Type B pancreatic cell (in vitro differentiated cells): ENCODE measurements around the gene CFAP92. TPM values are rescaled to one million over a fixed set of nuclear protein-coding genes. Genes with fewer than 3 reads are reported as not detected.

ENCODE experiments used
- DNase-seq: peaks from one replicate; pipeline ENCODE4 v3.0.0; 2021; ENCODE audit warnings: mixed read lengths; ENCODE audit not compliant: unreplicated experiment; ENCODE audit errors: extremely low spot score
- H3K27ac Mint-ChIP-seq: 2 replicates; pipeline ENCODE4 v1.8.0; 2021; ENCODE audit warnings: mild to moderate bottlenecking, mixed read lengths
- H3K27me3 Mint-ChIP-seq: 2 replicates; pipeline ENCODE4 v1.8.0; 2021; ENCODE audit warnings: mixed read lengths
- H3K36me3 Mint-ChIP-seq: 2 replicates; pipeline ENCODE4 v1.8.0; 2021; ENCODE audit warnings: mixed read lengths
- H3K4me1 Mint-ChIP-seq: one replicate; pipeline ENCODE4 v1.8.0; 2021; ENCODE audit warnings: mixed read lengths; ENCODE audit not compliant: unreplicated experiment
- H3K4me3 Mint-ChIP-seq: 2 replicates; pipeline ENCODE4 v1.8.0; 2021; ENCODE audit warnings: mild to moderate bottlenecking, mixed read lengths
- H3K9me3 Mint-ChIP-seq: 2 replicates; pipeline ENCODE4 v1.8.0; 2021; ENCODE audit warnings: mixed read lengths
- total RNA-seq: library from RNA; stranded (reverse); gene quantifications from 2 replicates; pipeline ENCODE4 v1.2.1, GENCODE V29; 2021; ENCODE audit warnings: low replicate concordance
- TF ChIP-seq, protein P1 (sequence below): fragments of 200-600 bp; sonication (generic); conservative IDR thresholded peaks from 2 replicates; pipeline ENCODE4 v1.5.0; 2021; ENCODE audit warnings: antibody characterized with exemption, mild to moderate bottlenecking

CFAP92 gene
- total RNA-seq, 1 donor from 2014 or later = 4.4 TPM

DNA sequence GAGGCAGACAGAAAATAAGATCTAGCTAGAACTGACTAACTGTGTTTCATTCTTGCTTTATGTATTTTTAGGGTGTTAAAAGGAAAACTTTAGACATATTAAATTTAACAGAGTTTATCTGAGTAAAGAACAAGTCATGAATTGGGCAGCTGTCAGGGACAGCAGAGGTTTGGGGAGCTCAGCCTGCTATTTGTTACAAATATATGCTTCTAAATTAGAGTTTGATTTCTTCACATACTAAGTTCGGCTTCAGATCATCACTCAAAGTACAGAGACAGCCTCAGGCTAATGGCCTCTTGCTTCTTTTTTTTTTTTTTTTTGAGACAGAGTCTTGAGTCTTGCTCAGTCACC is 29.1 kb upstream of the CFAP92 start:
- no peak for DNase-seq
- Mint-ChIP-seq H3K36me3 (no peaks in the 10 kb centered on the region), H3K4me3 (no peak overlapping the region), H3K27ac (no peak overlapping the region), H3K9me3 (no peaks in the 10 kb centered on the region), H3K4me1 (peaks cover 8% of the 10 kb centered on the region), H3K27me3 (peaks cover 11% of the 10 kb centered on the region)
- TF ChIP-seq, protein P1, sequence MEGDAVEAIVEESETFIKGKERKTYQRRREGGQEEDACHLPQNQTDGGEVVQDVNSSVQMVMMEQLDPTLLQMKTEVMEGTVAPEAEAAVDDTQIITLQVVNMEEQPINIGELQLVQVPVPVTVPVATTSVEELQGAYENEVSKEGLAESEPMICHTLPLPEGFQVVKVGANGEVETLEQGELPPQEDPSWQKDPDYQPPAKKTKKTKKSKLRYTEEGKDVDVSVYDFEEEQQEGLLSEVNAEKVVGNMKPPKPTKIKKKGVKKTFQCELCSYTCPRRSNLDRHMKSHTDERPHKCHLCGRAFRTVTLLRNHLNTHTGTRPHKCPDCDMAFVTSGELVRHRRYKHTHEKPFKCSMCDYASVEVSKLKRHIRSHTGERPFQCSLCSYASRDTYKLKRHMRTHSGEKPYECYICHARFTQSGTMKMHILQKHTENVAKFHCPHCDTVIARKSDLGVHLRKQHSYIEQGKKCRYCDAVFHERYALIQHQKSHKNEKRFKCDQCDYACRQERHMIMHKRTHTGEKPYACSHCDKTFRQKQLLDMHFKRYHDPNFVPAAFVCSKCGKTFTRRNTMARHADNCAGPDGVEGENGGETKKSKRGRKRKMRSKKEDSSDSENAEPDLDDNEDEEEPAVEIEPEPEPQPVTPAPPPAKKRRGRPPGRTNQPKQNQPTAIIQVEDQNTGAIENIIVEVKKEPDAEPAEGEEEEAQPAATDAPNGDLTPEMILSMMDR = no peak

DNA sequence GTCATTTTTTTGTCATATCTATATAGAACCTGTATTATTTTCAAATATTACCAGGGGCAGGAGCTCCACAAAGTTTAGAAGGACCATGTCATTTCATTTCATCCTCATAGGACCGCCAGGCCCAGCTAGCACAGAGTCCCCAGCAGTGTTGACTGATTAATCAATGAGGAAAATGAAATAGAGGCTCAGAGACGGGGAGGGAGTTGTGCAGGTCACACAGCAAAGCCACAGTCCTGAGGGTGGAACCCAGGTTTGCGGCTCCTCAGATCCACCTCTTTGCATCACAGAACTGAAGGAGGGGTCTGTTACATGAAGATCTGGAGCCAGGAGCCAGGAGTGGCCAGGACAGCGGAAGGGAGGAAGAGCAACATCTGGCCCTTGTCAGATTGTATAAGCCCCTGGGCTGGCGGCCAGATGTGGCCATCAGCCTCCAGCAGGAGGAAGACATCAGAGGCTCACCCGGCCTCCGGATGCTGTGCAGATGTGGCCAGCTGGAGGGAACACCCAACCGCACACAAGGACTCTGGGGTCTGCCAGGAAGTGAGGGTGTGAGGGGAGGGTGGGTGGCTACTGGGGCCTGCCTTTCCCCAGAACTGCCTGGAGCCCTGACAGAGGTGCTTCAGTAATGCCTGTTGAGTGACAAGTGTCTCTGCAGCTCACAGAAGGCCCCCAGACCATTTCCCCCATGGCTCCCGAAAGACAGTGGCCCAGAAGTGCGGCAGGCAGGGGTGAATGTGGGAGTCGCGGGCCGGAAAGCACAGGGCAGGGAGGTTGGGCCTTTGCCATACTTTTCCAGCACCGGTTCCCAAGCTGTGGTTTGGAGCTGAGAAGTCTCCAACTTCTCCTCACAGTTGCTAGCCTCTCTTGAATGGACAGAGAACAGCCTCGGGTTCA is 28.5 kb upstream of the CFAP92 start:
- Mint-ChIP-seq H3K27me3 (peaks cover 11% of the 10 kb centered on the region), H3K9me3 (no peaks in the 10 kb centered on the region), H3K27ac (no peak overlapping the region), H3K36me3 (no peaks in the 10 kb centered on the region), H3K4me1 (peaks cover 11% of the 10 kb centered on the region), H3K4me3 (no peak overlapping the region)
- no peak for DNase-seq
- TF ChIP-seq, protein P1 = no peak

GRCh38 chr3:129021140-129021551 is 27.3 kb upstream of the CFAP92 start:
- H3K4me1 Mint-ChIP-seq = peaks cover 6% of the 10 kb centered on the region
- TF ChIP-seq, protein P1 = no peak
- peaks cover 6% of the 10 kb centered on the region for H3K27me3 Mint-ChIP-seq
- H3K4me3 Mint-ChIP-seq = no peak overlapping the region
- H3K27ac Mint-ChIP-seq = no peak overlapping the region
- no peaks in the 10 kb centered on the region for H3K9me3 Mint-ChIP-seq
- DNase-seq = no peak
- H3K36me3 Mint-ChIP-seq = no peaks in the 10 kb centered on the region

- TF ChIP-seq, protein P1 = no peak
- no peaks in the 10 kb centered on the region for H3K36me3 Mint-ChIP-seq
- no peak overlapping the region for H3K27ac Mint-ChIP-seq
- no peaks in the 10 kb centered on the region for H3K9me3 Mint-ChIP-seq
- H3K4me3 Mint-ChIP-seq = no peak overlapping the region
- peaks cover 2% of the 10 kb centered on the region for H3K27me3 Mint-ChIP-seq
- no peak for DNase-seq
- peaks cover 4% of the 10 kb centered on the region for H3K4me1 Mint-ChIP-seq
These were observed 26.8 kb upstream of the CFAP92 start for GRCh38 chr3:129020691-129021090.

DNA sequence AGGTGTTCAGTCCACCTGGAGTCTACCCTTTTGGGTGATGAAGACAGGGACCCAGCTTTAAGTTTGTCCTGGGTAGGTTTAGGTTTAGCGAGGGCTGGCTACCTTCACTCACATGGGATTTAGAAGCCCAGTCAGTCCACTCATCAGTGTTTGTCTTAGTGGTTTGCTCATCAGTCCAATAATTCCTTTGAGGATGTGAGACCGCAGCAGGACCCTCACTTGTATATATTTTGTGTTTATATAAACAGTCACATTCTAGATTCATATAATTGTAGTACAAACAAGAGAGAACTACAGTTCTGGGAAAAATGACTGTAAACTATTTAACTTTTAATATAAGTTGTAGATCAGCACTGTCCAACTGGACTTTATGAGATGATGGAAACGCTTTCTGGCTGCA is 25.4 kb upstream of the CFAP92 start:
- Mint-ChIP-seq H3K9me3 (no peaks in the 10 kb centered on the region), H3K36me3 (no peaks in the 10 kb centered on the region), H3K4me3 (no peak overlapping the region), H3K27me3 (peaks cover 2% of the 10 kb centered on the region), H3K4me1 (peaks cover 4% of the 10 kb centered on the region), H3K27ac (no peak overlapping the region)
- TF ChIP-seq, protein P1 = no peak
- no peak for DNase-seq
